Caco-2 (cell line): ENCODE results near the gene ZNF653. TPM values are rescaled to one million over a fixed set of nuclear protein-coding genes. Genes with fewer than 3 reads are reported as not detected.

Experiments used
- BruUV-seq: library from RNA; stranded (reverse); fragments of 400-500 nt; replicated peaks from 2 replicates; lab custom pipeline; 2021; lab: Mats Ljungman, UMichigan
- CTCF ChIA-PET: fragments of 300-600 bp; sonication (Branson Sonifier 250); formaldehyde crosslinking; loops from one replicate; lab custom pipeline; 2022; ENCODE audit warnings: antibody characterized with exemption; lab: Charles Lee
- POLR2A ChIA-PET: fragments of 300-600 bp; sonication (Branson Sonifier 250); formaldehyde crosslinking; loops from one replicate; lab custom pipeline; 2022; ENCODE audit warnings: antibody characterized with exemption; lab: Charles Lee
- DNase-seq, 2 experiments: peaks; one replicate each; pipeline versions ENCODE4 v3.0.0 to v3.0.0-alpha.2; 2020 to 2022
- H3K27me3 ChIP-seq: replicated peaks from 2 replicates; pipeline ENCODE4 v1.6.0; 2011; ENCODE audit warnings: low read length; ENCODE audit not compliant: control insufficient read depth, insufficient read depth
- H3K36me3 ChIP-seq: 2 replicates; pipeline ENCODE4 v1.5.1; 2011; ENCODE audit warnings: low read length; ENCODE audit not compliant: control insufficient read depth, insufficient read depth
- H3K4me1 ChIP-seq: fragments of 250-450 bp; sonication (Bioruptor Pico); 2 replicates; pipeline ENCODE4 v1.5.1; 2020; ENCODE audit warnings: mild to moderate bottlenecking
- H3K4me3 ChIP-seq: 2 replicates; pipeline ENCODE4 v1.5.1; 2011; ENCODE audit warnings: low read depth, mild to moderate bottlenecking, control low read depth, low read length
- H3K9me3 ChIP-seq: fragments of 250-450 bp; sonication (Bioruptor Pico); 2 replicates; pipeline ENCODE4 v1.5.1; 2020; ENCODE audit warnings: mild to moderate bottlenecking, moderate library complexity
- H3K27ac Mint-ChIP-seq: one replicate; pipeline ENCODE4 v1.8.0; 2022; ENCODE audit warnings: mixed read lengths; ENCODE audit not compliant: unreplicated experiment
- H3K27me3 Mint-ChIP-seq: one replicate; pipeline ENCODE4 v1.8.0; 2022; ENCODE audit warnings: mixed read lengths; ENCODE audit not compliant: insufficient read depth, unreplicated experiment
- H3K36me3 Mint-ChIP-seq: one replicate; pipeline ENCODE4 v1.8.0; 2022; ENCODE audit warnings: mild to moderate bottlenecking, mixed read lengths; ENCODE audit not compliant: insufficient read depth, unreplicated experiment
- H3K4me1 Mint-ChIP-seq: one replicate; pipeline ENCODE4 v1.8.0; 2022; ENCODE audit warnings: low read depth, mixed read lengths; ENCODE audit not compliant: unreplicated experiment
- H3K4me3 Mint-ChIP-seq: one replicate; pipeline ENCODE4 v1.8.0; 2022; ENCODE audit warnings: mild to moderate bottlenecking, moderate library complexity, mixed read lengths; ENCODE audit not compliant: unreplicated experiment
- H3K9me3 Mint-ChIP-seq: one replicate; pipeline ENCODE4 v1.8.0; 2022; ENCODE audit warnings: mixed read lengths; ENCODE audit not compliant: unreplicated experiment
- intact Hi-C: fragments of 100-400 bp; cut with micrococcal nuclease; formaldehyde crosslinking; loops from one replicate; pipeline ENCODE4 v1.10.0; 2022; ENCODE audit not compliant: unreplicated experiment
- total RNA-seq: library from RNA; stranded (reverse); gene quantifications from 2 replicates; pipeline ENCODE4 v1.2.3, GENCODE V29; 2022
- TF ChIP-seq, protein P1 (sequence below), 2 experiments: fragments of 200-600 bp in 1 of 2; IDR thresholded peaks; 1 replicate in 1 of 2; 2 replicates in 1 of 2; pipeline versions ENCODE4 v1.5.1 to v1.8.0; 2011 to 2022; ENCODE audit warnings: antibody characterized with exemption in 1 of 2, control low read depth in 1 of 2, inconsistent platforms in 1 of 2, low read depth in 1 of 2, low read length in 1 of 2, mild to moderate bottlenecking in 1 of 2, moderate library complexity in 1 of 2; ENCODE audit not compliant: insufficient read depth in 1 of 2, severe bottlenecking in 1 of 2, unreplicated experiment in 1 of 2

Gene ZNF653
- total RNA-seq, 1 experiment from 2014 or later = 6.1 TPM

DNA sequence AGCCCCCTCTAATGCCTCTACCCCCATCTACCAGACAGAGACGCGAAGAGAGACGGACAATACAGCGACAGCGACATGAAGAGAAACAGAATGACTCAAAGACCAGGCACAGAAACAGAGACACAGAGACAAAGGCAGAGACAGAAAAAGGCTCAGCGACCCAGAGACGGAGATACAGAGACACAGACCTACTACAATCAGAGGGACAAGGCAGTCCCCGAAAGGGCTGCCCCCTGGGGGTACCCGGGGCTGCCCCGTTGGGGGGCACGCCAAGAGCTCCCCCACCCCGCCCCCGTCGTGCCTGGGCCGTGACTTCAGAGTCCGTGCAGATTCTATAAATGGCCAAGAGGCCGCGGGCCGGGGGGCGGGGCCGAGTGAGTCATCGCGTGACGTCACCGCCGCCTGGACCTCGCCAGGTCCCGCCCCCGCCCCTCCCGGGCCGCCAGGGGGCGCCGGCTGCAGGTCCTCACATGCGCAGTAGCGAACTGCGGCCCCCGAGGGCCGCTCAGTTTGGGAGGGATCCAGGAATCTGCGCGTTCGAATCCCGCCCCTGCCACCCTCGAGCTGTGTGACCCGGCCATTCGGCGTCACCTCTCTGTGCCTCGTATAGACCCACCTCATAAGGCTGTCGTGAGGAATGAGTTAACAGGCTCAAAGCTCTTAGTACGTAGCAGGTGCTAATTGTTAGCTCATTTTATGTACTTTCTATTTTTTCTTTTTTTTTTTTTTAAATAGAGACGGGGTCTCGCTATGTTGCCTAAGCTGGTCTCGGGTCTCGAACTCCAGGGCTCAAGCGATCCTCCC lies 30.4 kb upstream of the ZNF653 start:
- DNase-seq = peak; percentile 83 to 92
- Histone ChIP-seq H3K36me3 (no peaks in the 10 kb centered on the region), H3K27me3 (no peaks in the 10 kb centered on the region), H3K9me3 (no peaks in the 10 kb centered on the region), H3K4me3 (peak overlapping the region; percentile 28), H3K4me1 (peaks cover 4% of the 10 kb centered on the region; the same call in 1 of the 2 replicates)
- Mint-ChIP-seq H3K4me1 (peaks cover 6% of the 10 kb centered on the region), H3K4me3 (peak overlapping the region; percentile 69), H3K27ac (peak overlapping the region; percentile 83), H3K36me3 (no peaks in the 10 kb centered on the region), H3K9me3 (no peaks in the 10 kb centered on the region), H3K27me3 (no peaks in the 10 kb centered on the region)
- TF ChIP-seq, protein P1, sequence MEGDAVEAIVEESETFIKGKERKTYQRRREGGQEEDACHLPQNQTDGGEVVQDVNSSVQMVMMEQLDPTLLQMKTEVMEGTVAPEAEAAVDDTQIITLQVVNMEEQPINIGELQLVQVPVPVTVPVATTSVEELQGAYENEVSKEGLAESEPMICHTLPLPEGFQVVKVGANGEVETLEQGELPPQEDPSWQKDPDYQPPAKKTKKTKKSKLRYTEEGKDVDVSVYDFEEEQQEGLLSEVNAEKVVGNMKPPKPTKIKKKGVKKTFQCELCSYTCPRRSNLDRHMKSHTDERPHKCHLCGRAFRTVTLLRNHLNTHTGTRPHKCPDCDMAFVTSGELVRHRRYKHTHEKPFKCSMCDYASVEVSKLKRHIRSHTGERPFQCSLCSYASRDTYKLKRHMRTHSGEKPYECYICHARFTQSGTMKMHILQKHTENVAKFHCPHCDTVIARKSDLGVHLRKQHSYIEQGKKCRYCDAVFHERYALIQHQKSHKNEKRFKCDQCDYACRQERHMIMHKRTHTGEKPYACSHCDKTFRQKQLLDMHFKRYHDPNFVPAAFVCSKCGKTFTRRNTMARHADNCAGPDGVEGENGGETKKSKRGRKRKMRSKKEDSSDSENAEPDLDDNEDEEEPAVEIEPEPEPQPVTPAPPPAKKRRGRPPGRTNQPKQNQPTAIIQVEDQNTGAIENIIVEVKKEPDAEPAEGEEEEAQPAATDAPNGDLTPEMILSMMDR (IDR thresholded peaks at IDR 0.05; ENCODE audit: insufficient read depth in 1 of 2, low read depth in 1 of 2, low read length in 1 of 2, severe bottlenecking in 1 of 2, unreplicated experiment in 1 of 2) = peak; percentile 75 to 84
- ChIA-PET CTCF (interaction anchor here (0.6 to 1.4 kb wide), 6 partner anchors 10 to 191 kb away, joined by 3 to 6 read pairs (median 4); partner anchors contain the start of gene SWSAP1), POLR2A (no interaction called here)
- no TSS peak for BruUV-seq
- intact Hi-C loops = loop anchor here (2.0 kb wide), 1 partner anchor 51 kb away; no protein-coding TSS in a partner anchor

DNA sequence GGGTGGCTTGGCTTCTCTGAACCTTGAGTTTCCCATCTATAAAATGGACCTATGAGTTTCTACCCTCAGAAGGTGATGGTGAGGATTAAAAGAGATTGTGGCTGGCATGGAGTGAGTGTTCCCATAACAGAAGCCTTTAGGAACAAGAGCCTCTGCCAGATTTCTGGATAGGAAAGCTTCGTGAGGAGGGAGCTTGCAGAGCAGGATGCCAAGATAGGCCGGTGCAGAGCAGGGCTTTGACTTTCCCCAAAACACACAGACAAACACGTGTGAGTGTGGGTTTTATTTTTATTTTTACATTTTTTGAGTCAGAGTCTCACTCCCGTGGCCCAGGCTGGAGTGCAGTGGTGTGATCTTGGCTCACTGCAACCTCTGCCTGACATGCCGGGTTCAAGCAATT lies 29.3 kb upstream of the ZNF653 start:
- Mint-ChIP-seq H3K9me3 (no peaks in the 10 kb centered on the region), H3K27ac (no peak overlapping the region), H3K27me3 (no peaks in the 10 kb centered on the region), H3K4me3 (peak overlapping the region; percentile 1), H3K36me3 (no peaks in the 10 kb centered on the region), H3K4me1 (peaks cover 6% of the 10 kb centered on the region)
- DNase-seq = no peak
- TF ChIP-seq, protein P1 (IDR thresholded peaks at IDR 0.05; ENCODE audit: insufficient read depth in 1 of 2, low read depth in 1 of 2, low read length in 1 of 2, severe bottlenecking in 1 of 2, unreplicated experiment in 1 of 2) = no peak
- H3K4me1 ChIP-seq = peaks cover 4% of the 10 kb centered on the region; the same call in 1 of the 2 replicates
- H3K9me3 ChIP-seq = no peaks in the 10 kb centered on the region
- POLR2A ChIA-PET = no interaction called here
- H3K4me3 ChIP-seq = no peak overlapping the region
- intact Hi-C loops = no loop called here
- no TSS peak for BruUV-seq
- no peaks in the 10 kb centered on the region for H3K27me3 ChIP-seq
- no peaks in the 10 kb centered on the region for H3K36me3 ChIP-seq
- CTCF ChIA-PET = no interaction called here

DNA sequence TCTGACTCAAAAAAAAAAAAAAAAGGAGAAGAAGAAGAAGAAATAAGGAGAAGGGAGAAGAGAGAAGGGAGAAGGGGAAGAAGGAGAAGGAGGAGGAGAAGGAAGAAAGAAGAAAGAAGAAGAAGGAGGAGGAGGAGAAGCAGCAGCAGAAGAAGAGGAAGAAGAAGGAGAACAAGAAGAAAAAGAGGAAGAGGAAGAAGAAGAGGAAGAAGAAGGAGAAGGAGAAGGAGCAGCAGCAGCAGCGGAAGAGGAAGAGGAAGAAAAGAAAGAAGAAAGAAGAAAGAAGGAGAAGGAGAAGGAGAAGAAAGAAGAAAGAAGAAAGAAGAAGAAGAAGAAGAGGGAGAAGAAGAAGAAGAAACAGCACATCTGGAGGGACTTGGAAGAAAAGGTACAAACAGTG lies 28.9 kb upstream of the ZNF653 start:
- Mint-ChIP-seq H3K27ac (no peak overlapping the region), H3K27me3 (no peaks in the 10 kb centered on the region), H3K36me3 (no peaks in the 10 kb centered on the region), H3K9me3 (no peaks in the 10 kb centered on the region), H3K4me3 (peak overlapping the region; percentile 1), H3K4me1 (peaks cover 6% of the 10 kb centered on the region)
- no peak for DNase-seq
- intact Hi-C loops = no loop called here
- no TSS peak for BruUV-seq
- Histone ChIP-seq H3K27me3 (no peaks in the 10 kb centered on the region), H3K9me3 (no peaks in the 10 kb centered on the region), H3K4me1 (peaks cover 4% of the 10 kb centered on the region; the same call in 1 of the 2 replicates), H3K4me3 (no peak overlapping the region), H3K36me3 (no peaks in the 10 kb centered on the region)
- ChIA-PET CTCF (no interaction called here), POLR2A (no interaction called here)
- TF ChIP-seq, protein P1 (IDR thresholded peaks at IDR 0.05; ENCODE audit: insufficient read depth in 1 of 2, low read depth in 1 of 2, low read length in 1 of 2, severe bottlenecking in 1 of 2, unreplicated experiment in 1 of 2) = no peak
